Skin epidermis (tissue), 12 donors: ENCODE data around the gene RNF217.

ENCODE experiments used
- H3K27ac ChIP-seq, 21 experiments: fragments of 200-600 bp; sonication (generic) in 11 of 21; one replicate each; pipeline ENCODE4 v1.5.0; 2020; ENCODE audit warnings: mild to moderate bottlenecking in 3 of 21, inconsistent platforms in 2 of 21, moderate library complexity in 2 of 21
- H3K4me3 ChIP-seq, 7 experiments: fragments of 200-600 bp; sonication (generic) in 2 of 7; one replicate each; pipeline ENCODE4 v1.5.0; 2020; ENCODE audit warnings: inconsistent platforms in 2 of 7, mild to moderate bottlenecking in 2 of 7, moderate library complexity in 1 of 7

The RNF217 gene

GRCh38 chr6:125077453-125077852 is 115.2 kb downstream of the RNF217 start:
- no peak overlapping the region for H3K27ac ChIP-seq
- no peak overlapping the region for H3K4me3 ChIP-seq

DNA sequence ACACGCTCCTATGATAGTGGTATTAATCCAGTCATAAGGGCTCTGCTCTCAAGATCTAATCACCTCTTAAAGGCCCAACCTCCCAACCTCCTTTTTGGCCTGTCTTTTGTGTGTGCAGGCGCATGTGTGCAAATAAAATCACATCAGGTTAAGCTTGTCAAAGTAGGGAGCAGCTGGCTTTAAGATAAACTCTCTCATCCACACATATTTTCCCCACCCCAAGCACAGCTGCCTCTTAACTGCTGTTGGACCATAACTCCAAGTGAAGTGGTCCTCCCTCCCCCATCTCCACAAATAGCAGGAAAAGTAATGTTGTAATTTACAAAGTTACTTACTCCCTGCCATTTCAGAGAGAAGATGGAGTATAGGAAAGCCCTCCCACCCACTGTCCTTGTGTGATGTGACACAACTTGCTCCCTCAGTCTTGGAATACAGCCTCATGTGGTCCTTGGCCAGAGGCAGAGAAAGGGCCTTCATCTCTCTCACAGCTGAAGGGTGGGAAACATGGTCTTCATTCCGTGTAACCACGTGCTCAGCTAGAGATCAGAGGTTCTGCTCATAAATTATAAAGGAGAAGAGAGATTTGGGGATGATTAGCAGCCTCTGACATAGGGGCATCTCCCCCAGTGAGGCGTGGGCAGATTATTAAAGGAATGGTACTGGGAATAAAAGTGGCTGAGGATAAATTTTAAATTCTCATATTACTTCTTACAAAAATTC is 116.5 kb downstream of the RNF217 start:
- H3K27ac ChIP-seq, result no peak overlapping the region
- H3K4me3 ChIP-seq, result no peak overlapping the region

- Histone ChIP-seq H3K4me3 (no peak overlapping the region), H3K27ac (no peak overlapping the region)
These were observed 120.9 kb downstream of the RNF217 start for GRCh38 chr6:125082908-125083683.

GRCh38 chr6:125083684-125083990 is 121.4 kb downstream of the RNF217 start:
- Histone ChIP-seq H3K27ac (no peak overlapping the region), H3K4me3 (no peak overlapping the region)

GRCh38 chr6:125086716-125087115 is 124.5 kb downstream of the RNF217 start:
- no peak overlapping the region for H3K4me3 ChIP-seq
- no peak overlapping the region for H3K27ac ChIP-seq

GRCh38 chr6:125088963-125089362 is 126.7 kb downstream of the RNF217 start:
- H3K27ac ChIP-seq, result no peak overlapping the region
- H3K4me3 ChIP-seq, result no peak overlapping the region

- H3K4me3 ChIP-seq, result no peak overlapping the region
- H3K27ac ChIP-seq, result no peak overlapping the region
These were observed 132.3 kb downstream of the RNF217 start for GRCh38 chr6:125094563-125094962.

DNA sequence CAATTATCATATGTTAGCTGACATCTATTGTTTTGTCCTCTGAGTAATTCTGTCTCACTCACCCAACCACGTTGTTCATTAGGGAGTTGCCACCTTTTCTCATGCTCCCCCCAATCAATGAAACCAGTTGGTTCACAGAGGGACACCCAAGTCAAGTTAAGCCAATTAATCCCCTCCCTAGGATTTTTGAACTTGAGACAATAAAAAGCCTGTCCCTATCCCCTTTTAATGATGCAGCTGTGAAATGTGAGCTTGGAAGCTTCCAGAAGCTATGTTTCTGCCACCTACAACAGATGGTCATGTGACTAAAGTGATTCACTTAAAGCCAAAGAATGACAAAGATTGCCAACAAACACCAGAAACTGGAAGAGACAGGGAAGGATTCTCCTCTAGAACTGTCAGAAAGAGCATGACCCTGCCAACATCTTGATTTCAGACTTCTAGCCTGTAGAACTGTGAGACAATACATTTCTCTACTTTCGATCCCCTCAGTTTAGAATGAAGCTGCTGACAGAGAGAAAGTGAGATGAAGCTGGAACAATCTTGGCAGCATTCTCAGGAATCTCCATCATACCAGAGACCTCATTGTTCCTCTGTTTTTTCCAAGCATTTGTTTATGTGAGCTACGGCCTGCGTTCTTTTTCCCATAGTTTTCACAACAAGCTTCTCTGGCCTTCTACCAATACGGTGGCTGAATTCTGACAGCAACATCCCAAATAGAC is 133.5 kb downstream of the RNF217 start:
- no peak overlapping the region for H3K4me3 ChIP-seq
- H3K27ac ChIP-seq, result peak overlapping the region in 2 of 21 experiments; percentile 2 to 34

DNA sequence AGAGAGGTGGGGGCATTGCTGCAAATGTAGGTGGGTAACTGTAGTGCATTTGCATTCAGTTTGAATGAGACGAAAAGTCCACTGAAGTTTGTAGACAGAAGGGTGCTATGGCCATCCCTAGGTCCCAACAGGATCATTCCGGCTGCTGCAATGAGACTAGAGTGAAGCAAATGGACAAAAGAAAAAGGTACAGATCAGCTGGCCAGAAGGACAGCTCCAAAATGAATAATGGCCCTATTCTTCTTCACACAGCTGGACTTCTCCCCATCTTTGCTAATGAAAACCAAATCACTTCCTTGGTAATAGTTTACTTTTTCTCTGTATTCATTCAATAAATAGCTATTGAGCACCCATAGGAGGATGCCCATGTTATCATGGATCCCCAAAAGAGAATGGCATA is 134.9 kb downstream of the RNF217 start:
- H3K27ac ChIP-seq, result no peak overlapping the region
- no peak overlapping the region for H3K4me3 ChIP-seq

GRCh38 chr6:125098253-125098652 is 136.0 kb downstream of the RNF217 start:
- no peak overlapping the region for H3K4me3 ChIP-seq
- no peak overlapping the region for H3K27ac ChIP-seq

- Histone ChIP-seq H3K27ac (peak overlapping the region in 11 of 21 experiments; percentile 7 to 48 (median 37)), H3K4me3 (peak overlapping the region; percentile 24 to 50 (median 39))
These were observed 137.2 kb downstream of the RNF217 start for GRCh38 chr6:125099211-125100073.

- peak overlapping the region; percentile 24 to 50 (median 39) for H3K4me3 ChIP-seq
- H3K27ac ChIP-seq, result peak overlapping the region in 2 of 21 experiments; percentile 38 to 48
These were observed 137.9 kb downstream of the RNF217 start for GRCh38 chr6:125100074-125100652.

GRCh38 chr6:125101128-125101527 is 138.9 kb downstream of the RNF217 start:
- Histone ChIP-seq H3K4me3 (no peak overlapping the region), H3K27ac (peak overlapping the region in 1 of 21 experiments; percentile 5)

- Histone ChIP-seq H3K4me3 (no peak overlapping the region), H3K27ac (peak overlapping the region in 3 of 21 experiments; percentile 4 to 7 (median 5))
These were observed 139.4 kb downstream of the RNF217 start for GRCh38 chr6:125101631-125102030.

GRCh38 chr6:125102411-125102810 is 140.2 kb downstream of the RNF217 start:
- H3K27ac ChIP-seq, result peak overlapping the region in 3 of 21 experiments; percentile 5 to 7 (median 7)
- H3K4me3 ChIP-seq, result no peak overlapping the region

DNA sequence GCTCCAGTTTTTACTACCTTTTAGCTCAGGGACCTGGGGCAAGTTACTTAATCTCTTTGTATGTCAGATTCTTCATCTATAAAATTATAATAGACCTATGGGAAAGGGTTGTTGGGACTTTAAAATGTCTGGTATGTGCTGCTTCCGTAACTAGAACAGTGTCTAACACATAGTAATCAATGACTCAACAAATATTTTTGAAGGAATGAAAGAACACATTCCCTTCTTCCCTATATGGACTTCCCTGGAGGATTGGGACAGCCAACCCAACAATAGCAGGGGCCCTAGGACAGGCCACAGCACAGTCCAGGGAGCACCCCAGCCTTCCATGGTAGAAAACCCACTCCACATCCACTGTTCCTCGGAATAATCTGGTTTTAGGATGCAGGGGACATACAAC is 140.7 kb downstream of the RNF217 start:
- Histone ChIP-seq H3K27ac (peak overlapping the region in 4 of 21 experiments; percentile 1 to 59 (median 42)), H3K4me3 (no peak overlapping the region)

- Histone ChIP-seq H3K27ac (peak overlapping the region in 7 of 21 experiments; percentile 18 to 59 (median 34)), H3K4me3 (no peak overlapping the region)
These were observed 142.2 kb downstream of the RNF217 start for GRCh38 chr6:125104425-125104824.

GRCh38 chr6:125107048-125107447 is 144.8 kb downstream of the RNF217 start:
- H3K4me3 ChIP-seq, result no peak overlapping the region

DNA sequence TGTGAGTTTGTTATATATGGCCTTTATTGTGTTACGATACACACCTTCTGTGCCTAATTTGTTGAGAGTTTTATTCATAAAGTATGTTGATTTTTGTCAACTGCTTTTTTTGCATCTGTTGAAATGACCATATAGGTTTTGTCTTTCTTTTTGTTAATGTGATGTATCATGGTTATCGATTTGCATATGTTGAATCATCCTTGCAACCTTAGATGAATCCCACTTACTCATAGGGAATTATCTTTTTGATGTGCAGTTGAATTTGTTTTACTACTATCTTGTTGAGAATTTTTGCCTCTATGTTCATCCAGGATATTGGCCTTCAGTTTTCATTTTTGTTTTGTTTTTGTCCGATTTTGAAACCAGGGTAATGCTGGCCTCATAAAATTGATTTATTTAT is 145.7 kb downstream of the RNF217 start:
- Histone ChIP-seq H3K4me3 (no peak overlapping the region), H3K27ac (no peak overlapping the region)

More at GRCh38 chr6:125107048-125107447, 144.8 kb downstream of the RNF217 start:
- H3K27ac ChIP-seq, result no peak overlapping the region
